Neural progenitor cell (in vitro differentiated cells): ENCODE results near the gene ZNHIT6.

Source experiments
- CTCF ChIP-seq: fragments of 200-600 bp; sonication (generic); IDR thresholded peaks from 2 replicates; pipeline ENCODE4 v1.5.1; 2017; ENCODE audit warnings: antibody characterized with exemption, mild to moderate bottlenecking
- EZH2 ChIP-seq: fragments of 200-600 bp; sonication (generic); IDR thresholded peaks from 2 replicates; pipeline ENCODE4 v1.6.1; 2017; ENCODE audit warnings: antibody characterized with exemption, mild to moderate bottlenecking, moderate library complexity
- EZH2phosphoT487 ChIP-seq: fragments of 200-600 bp; sonication (generic); IDR thresholded peaks from 2 replicates; pipeline ENCODE4 v1.6.1; 2017; ENCODE audit warnings: antibody characterized with exemption

GRCh38 chr1:85608851-85609250 is 99.4 kb downstream of the ZNHIT6 start:
- TF ChIP-seq CTCF (no peak), EZH2phosphoT487 (no peak), EZH2 (no peak)
